Mesendoderm (in vitro differentiated cells): ENCODE data around the gene CCDC186.

Source experiments
- DNase-seq: peaks from one replicate; pipeline ENCODE4 v3.0.0; 2013
- H2AK5ac ChIP-seq: 2 replicates; pipeline ENCODE4 v1.6.1; 2013; ENCODE audit warnings: low read length, inconsistent platforms
- H2BK120ac ChIP-seq: 2 replicates; pipeline ENCODE4 v1.6.1; 2013; ENCODE audit warnings: low read depth, mild to moderate bottlenecking, low read length, moderate library complexity, mixed read lengths
- H2BK15ac ChIP-seq: replicated peaks from 2 replicates; pipeline ENCODE4 v1.6.1; 2013; ENCODE audit warnings: low read depth, mild to moderate bottlenecking, moderate library complexity
- H2BK5ac ChIP-seq: 2 replicates; pipeline ENCODE4 v1.6.1; 2013; ENCODE audit warnings: low read length, inconsistent platforms
- H3K18ac ChIP-seq: 2 replicates; pipeline ENCODE4 v1.6.1; 2013; ENCODE audit warnings: mild to moderate bottlenecking, low read length, mixed read lengths
- H3K23ac ChIP-seq: one replicate; pipeline ENCODE4 v1.6.1; 2013; ENCODE audit warnings: low read length
- H3K27ac ChIP-seq: 2 replicates; pipeline ENCODE4 v1.5.1; 2013; ENCODE audit warnings: low read depth, mild to moderate bottlenecking, inconsistent platforms, low read length, moderate library complexity
- H3K27me3 ChIP-seq: 2 replicates; pipeline ENCODE4 v1.6.1; 2013; ENCODE audit warnings: low read length, control low read depth, mild to moderate bottlenecking, inconsistent platforms; ENCODE audit not compliant: insufficient read depth, poor library complexity
- H3K36me3 ChIP-seq: 2 replicates; pipeline ENCODE4 v1.6.1; 2013; ENCODE audit warnings: low read length, inconsistent platforms; ENCODE audit not compliant: control insufficient read depth, insufficient read depth
- H3K4ac ChIP-seq: one replicate; pipeline ENCODE4 v1.6.1; 2013; ENCODE audit warnings: low read depth, mild to moderate bottlenecking, low read length, moderate library complexity
- H3K4me1 ChIP-seq: 2 replicates; pipeline ENCODE4 v1.6.1; 2013; ENCODE audit warnings: low read depth, low read length, inconsistent platforms; ENCODE audit not compliant: control insufficient read depth
- H3K4me2 ChIP-seq: 2 replicates; pipeline ENCODE4 v1.6.1; 2013; ENCODE audit warnings: low read length
- H3K4me3 ChIP-seq: 2 replicates; pipeline ENCODE4 v1.5.1; 2013; ENCODE audit warnings: mild to moderate bottlenecking, low read length
- H3K56ac ChIP-seq: one replicate; pipeline ENCODE4 v1.6.1; 2013; ENCODE audit warnings: low read length
- H3K79me1 ChIP-seq: 2 replicates; pipeline ENCODE4 v1.6.1; 2013; ENCODE audit warnings: low read length, inconsistent platforms
- H3K79me2 ChIP-seq: 2 replicates; pipeline ENCODE4 v1.6.1; 2013; ENCODE audit warnings: mild to moderate bottlenecking, low read length; ENCODE audit not compliant: control insufficient read depth, insufficient read depth
- H3K9ac ChIP-seq: 2 replicates; pipeline ENCODE4 v1.6.1; 2013; ENCODE audit warnings: low read length, inconsistent platforms
- H4K5ac ChIP-seq: one replicate; pipeline ENCODE4 v1.6.1; 2013; ENCODE audit warnings: low read length
- H4K8ac ChIP-seq: one replicate; pipeline ENCODE4 v1.6.1; 2013; ENCODE audit warnings: low read depth, mild to moderate bottlenecking, control low read depth, low read length, moderate library complexity
- WGBS: extraction: QIAGEN DNeasy Blood & Tissue Kit; methylation state at CpG from one replicate; pipeline ENCODE4 v1.1.7; 2013; ENCODE audit warnings: low lambda C conversion rate, missing lambda C conversion rate; ENCODE audit not compliant: insufficient coverage; ENCODE audit errors: extremely low coverage; 5-methylcytosine and 5-hydroxymethylcytosine counted together

Gene CCDC186

DNA sequence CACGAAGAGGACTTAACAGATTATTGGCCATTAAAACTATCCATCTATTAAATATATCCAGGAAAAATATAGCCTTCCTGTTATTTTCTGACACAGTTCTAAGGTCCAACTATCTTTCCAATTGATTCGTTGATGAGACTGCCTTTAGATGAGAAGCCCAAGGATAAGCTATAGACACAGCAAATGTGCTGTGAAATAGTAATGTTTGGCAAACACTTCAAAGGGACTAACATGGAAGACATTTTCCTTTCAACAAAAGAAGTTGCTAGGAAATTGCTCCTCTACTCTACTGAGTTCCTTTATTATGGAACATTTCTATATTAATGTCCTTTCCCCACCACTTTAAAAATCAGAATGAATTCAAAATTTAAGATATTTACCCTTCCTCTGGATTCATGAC lies 38.5 kb downstream of the CCDC186 start:
- Histone ChIP-seq H3K23ac (no peak overlapping the region), H3K27me3 (no peaks in the 10 kb centered on the region), H3K79me1 (no peaks in the 10 kb centered on the region), H3K9ac (no peak overlapping the region), H3K56ac (no peak overlapping the region), H3K27ac (no peak overlapping the region), H2AK5ac (no peak overlapping the region), H4K5ac (no peak overlapping the region), H3K79me2 (no peaks in the 10 kb centered on the region), H2BK15ac (no peak overlapping the region), H3K4ac (no peak overlapping the region), H3K4me3 (no peak overlapping the region), H3K36me3 (no peaks in the 10 kb centered on the region), H4K8ac (no peak overlapping the region), H3K18ac (no peak overlapping the region), H2BK5ac (no peak overlapping the region), H2BK120ac (no peak overlapping the region), H3K4me1 (no peaks in the 10 kb centered on the region), H3K4me2 (no peak overlapping the region)
- DNase-seq: no peak
- no CpG with 5 or more reads among the region's 2 CpGs for WGBS

DNA sequence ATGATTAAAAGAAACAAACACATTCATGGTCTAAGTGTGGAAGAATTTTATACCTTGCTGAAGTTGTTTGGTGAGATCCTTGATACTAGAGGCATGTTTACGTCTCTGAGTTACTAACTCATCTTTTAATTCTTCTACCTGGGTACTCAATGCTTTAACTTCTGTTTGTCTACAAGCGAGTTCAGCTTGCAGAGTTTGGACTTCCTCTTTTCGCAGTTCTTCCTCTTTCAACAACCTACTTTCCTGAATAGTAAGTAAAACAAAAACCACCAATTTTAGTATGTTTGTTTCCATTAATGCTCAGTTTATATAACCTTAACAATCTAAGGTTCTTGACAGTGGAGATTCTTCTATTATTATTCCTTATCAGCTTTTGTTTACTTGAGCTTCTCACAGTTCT lies 42.9 kb downstream of the CCDC186 start:
- Histone ChIP-seq H3K4ac (no peak overlapping the region), H3K4me1 (no peaks in the 10 kb centered on the region), H2BK120ac (no peak overlapping the region), H3K36me3 (peaks cover 3% of the 10 kb centered on the region), H3K79me2 (no peaks in the 10 kb centered on the region), H3K79me1 (no peaks in the 10 kb centered on the region), H3K18ac (no peak overlapping the region), H3K56ac (no peak overlapping the region), H3K4me2 (no peak overlapping the region), H4K8ac (no peak overlapping the region), H2BK15ac (no peak overlapping the region), H2BK5ac (no peak overlapping the region), H3K27ac (no peak overlapping the region), H3K23ac (no peak overlapping the region), H4K5ac (no peak overlapping the region), H3K4me3 (no peak overlapping the region), H3K9ac (no peak overlapping the region), H2AK5ac (no peak overlapping the region), H3K27me3 (no peaks in the 10 kb centered on the region)
- no peak for DNase-seq
- WGBS: no CpG with 5 or more reads among the region's 3 CpGs

DNA sequence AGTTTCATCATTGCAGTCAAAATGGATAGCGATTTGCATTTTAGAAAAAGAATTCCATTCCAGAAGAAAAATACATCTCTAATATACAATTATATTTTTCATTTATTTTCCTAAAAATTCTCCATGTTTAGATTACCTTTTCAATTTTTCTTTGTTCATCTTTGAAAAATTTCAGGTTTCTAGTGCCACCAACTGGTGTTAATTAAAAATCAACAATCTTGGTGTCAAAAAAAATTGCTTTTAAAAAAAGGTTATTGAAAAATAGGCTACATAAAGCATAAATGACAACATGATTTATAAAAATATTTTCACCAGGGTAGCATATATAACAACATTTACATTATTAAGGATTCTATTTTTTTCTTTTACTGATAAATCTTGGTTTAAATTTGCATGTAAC lies 53.0 kb downstream of the CCDC186 start:
- no peak overlapping the region for H3K4ac ChIP-seq
- H3K27me3 ChIP-seq: no peaks in the 10 kb centered on the region
- no peak overlapping the region for H2BK15ac ChIP-seq
- no peak overlapping the region for H2BK5ac ChIP-seq
- no peak overlapping the region for H3K4me2 ChIP-seq
- H3K18ac ChIP-seq: no peak overlapping the region
- H3K79me1 ChIP-seq: no peaks in the 10 kb centered on the region
- no peaks in the 10 kb centered on the region for H3K36me3 ChIP-seq
- no peak overlapping the region for H2BK120ac ChIP-seq
- no peak overlapping the region for H3K4me3 ChIP-seq
- no peak overlapping the region for H2AK5ac ChIP-seq
- no peak for DNase-seq
- H3K27ac ChIP-seq: no peak overlapping the region
- H3K79me2 ChIP-seq: no peaks in the 10 kb centered on the region
- no CpG with 5 or more reads among the region's 1 CpG for WGBS
- no peaks in the 10 kb centered on the region for H3K4me1 ChIP-seq
- H4K5ac ChIP-seq: no peak overlapping the region
- H3K23ac ChIP-seq: no peak overlapping the region
- no peak overlapping the region for H3K56ac ChIP-seq
- no peak overlapping the region for H3K9ac ChIP-seq
- H4K8ac ChIP-seq: no peak overlapping the region

DNA sequence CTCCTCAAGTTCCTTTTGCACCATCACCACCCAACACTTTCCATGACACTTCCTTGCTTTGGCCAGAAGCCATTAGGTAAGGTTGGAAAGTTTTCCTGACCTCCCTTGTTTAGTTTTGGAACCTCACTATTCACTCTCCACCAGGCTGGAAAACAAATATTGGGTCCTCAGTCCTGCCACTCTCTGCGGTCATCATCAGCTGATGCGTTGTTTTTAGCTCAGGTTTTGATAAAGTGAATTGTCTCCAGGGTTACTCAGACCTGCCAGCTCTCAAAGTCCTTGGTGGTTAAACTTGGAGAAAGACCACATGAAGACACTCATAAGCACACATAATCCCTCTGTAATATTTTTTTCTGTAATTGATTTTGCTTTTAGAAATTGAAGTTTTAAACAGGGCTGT lies 55.5 kb downstream of the CCDC186 start:
- H3K23ac ChIP-seq: no peak overlapping the region

DNA sequence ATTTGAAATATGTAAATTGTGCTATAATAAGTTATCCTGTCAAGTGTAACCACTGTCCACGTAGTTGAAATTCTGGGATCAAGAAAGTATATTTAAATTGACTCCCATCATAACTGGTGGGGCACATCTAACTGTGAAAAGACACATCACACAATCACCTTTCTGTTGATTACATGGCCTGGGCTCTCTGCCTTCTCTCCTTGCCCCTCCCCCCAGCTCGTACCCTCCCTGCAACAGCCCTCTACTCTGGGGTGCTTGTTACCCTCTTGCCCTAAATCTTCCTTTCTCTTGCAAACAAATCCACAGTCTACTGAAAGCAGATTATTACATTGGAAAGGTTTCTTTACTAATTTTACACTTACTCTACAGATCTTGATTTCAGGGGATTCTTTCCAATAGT lies 56.3 kb downstream of the CCDC186 start:
- H4K8ac ChIP-seq: no peak overlapping the region
- no peak overlapping the region for H2BK5ac ChIP-seq
- DNase-seq: no peak
- H3K79me1 ChIP-seq: no peaks in the 10 kb centered on the region
- H2AK5ac ChIP-seq: no peak overlapping the region
- H4K5ac ChIP-seq: no peak overlapping the region
- H3K4me3 ChIP-seq: no peak overlapping the region
- no peaks in the 10 kb centered on the region for H3K36me3 ChIP-seq
- H3K27ac ChIP-seq: no peak overlapping the region
- no peak overlapping the region for H3K18ac ChIP-seq
- no peak overlapping the region for H2BK120ac ChIP-seq
- H3K27me3 ChIP-seq: no peaks in the 10 kb centered on the region
- H3K56ac ChIP-seq: no peak overlapping the region
- no peak overlapping the region for H3K9ac ChIP-seq
- no peak overlapping the region for H3K23ac ChIP-seq
- no peaks in the 10 kb centered on the region for H3K4me1 ChIP-seq
- H2BK15ac ChIP-seq: no peak overlapping the region
- no CpG with 5 or more reads among the region's 2 CpGs for WGBS
- no peaks in the 10 kb centered on the region for H3K79me2 ChIP-seq
- H3K4me2 ChIP-seq: no peak overlapping the region
- no peak overlapping the region for H3K4ac ChIP-seq

More for the DNA sequence above, 55.5 kb downstream of the CCDC186 start:
- Histone ChIP-seq H3K27ac (no peak overlapping the region), H3K36me3 (no peaks in the 10 kb centered on the region), H3K4me2 (no peak overlapping the region), H3K4me1 (no peaks in the 10 kb centered on the region), H3K56ac (no peak overlapping the region), H2AK5ac (no peak overlapping the region), H4K8ac (no peak overlapping the region), H4K5ac (no peak overlapping the region), H2BK120ac (no peak overlapping the region), H2BK15ac (no peak overlapping the region), H3K4ac (no peak overlapping the region), H3K18ac (no peak overlapping the region), H3K4me3 (no peak overlapping the region), H3K27me3 (no peaks in the 10 kb centered on the region), H3K79me1 (no peaks in the 10 kb centered on the region), H2BK5ac (no peak overlapping the region), H3K79me2 (no peaks in the 10 kb centered on the region), H3K9ac (no peak overlapping the region)
- no CpG with 5 or more reads among the region's 2 CpGs for WGBS
- no peak for DNase-seq

DNA sequence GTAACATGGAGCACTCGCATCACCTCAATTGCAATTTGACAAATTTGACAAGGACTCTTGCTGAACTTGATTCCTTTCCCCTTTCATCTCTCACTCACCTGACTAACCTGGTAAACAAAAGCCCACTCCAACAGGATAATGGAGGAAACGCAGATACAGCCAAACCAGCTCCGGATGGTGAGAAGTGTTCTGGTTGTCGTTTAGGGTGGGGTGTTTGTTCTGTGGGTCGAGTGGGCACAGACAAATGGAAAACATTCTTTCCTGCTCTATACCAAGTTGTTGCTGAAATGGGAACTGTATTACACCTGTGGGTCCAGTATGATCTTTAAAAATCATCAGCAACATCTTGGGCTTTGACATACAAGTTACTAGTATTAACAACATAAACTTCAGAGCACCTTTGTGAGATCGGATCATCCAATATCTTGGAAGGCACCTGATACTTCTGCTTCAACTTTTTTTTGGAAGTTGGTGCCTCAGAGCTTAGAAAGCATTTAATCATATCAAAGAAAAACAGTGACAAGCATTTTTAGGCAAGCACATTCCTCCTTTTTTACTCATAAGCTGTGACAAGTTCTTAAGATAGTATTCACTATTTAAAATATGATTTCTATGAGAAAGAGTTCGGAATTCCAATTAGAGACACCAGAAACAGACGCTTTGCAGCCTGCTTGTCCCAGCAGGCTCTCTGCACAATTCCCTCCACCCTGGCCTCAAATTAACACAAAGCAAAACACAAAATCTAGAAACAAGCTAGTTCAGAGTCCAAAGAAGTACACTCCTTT lies 58.1 kb downstream of the CCDC186 start:
- no peak overlapping the region for H2AK5ac ChIP-seq
- no peak overlapping the region for H3K4me3 ChIP-seq
- H4K5ac ChIP-seq: no peak overlapping the region
- H3K27me3 ChIP-seq: no peaks in the 10 kb centered on the region
- H2BK120ac ChIP-seq: no peak overlapping the region
- no peaks in the 10 kb centered on the region for H3K36me3 ChIP-seq
- H2BK5ac ChIP-seq: no peak overlapping the region
- H3K27ac ChIP-seq: no peak overlapping the region
- no CpG with 5 or more reads among the region's 8 CpGs for WGBS
- no peak overlapping the region for H3K23ac ChIP-seq
- no peak overlapping the region for H3K9ac ChIP-seq
- no peaks in the 10 kb centered on the region for H3K79me1 ChIP-seq
- no peak overlapping the region for H3K56ac ChIP-seq
- H3K4ac ChIP-seq: no peak overlapping the region
- H3K4me1 ChIP-seq: no peaks in the 10 kb centered on the region
- H2BK15ac ChIP-seq: no peak overlapping the region
- no peak for DNase-seq
- no peak overlapping the region for H4K8ac ChIP-seq
- H3K4me2 ChIP-seq: no peak overlapping the region
- H3K79me2 ChIP-seq: no peaks in the 10 kb centered on the region
- H3K18ac ChIP-seq: no peak overlapping the region
